Measurements from ENCODE around the gene RNF215.

The RNF215 gene

GRCh38 chr22:30386960-30387827, at the start of gene RNF215:
Gene RNF215, minus strand, starts transcription at chr22:30387411. Its CDS starts 98 bp downstream, at chr22:30387313.
- DNase-seq (ENCODE audit: low read depth) = peak; percentile 73

- DNase-seq (ENCODE audit: low read depth) = no peak
Measured at GRCh38 chr22:30436196-30436595, 49.0 kb upstream of the RNF215 start.

- peak; percentile 58 for DNase-seq (ENCODE audit: low read depth)
Measured at GRCh38 chr22:30435674-30436126, 48.5 kb upstream of the RNF215 start.

GRCh38 chr22:30434843-30435242, 47.6 kb upstream of the RNF215 start:
- DNase-seq (ENCODE audit: low read depth) = no peak

- DNase-seq (ENCODE audit: low read depth) = no peak
Measured at GRCh38 chr22:30433773-30434172, 46.6 kb upstream of the RNF215 start.

- no peak for DNase-seq (ENCODE audit: low read depth)
Measured at GRCh38 chr22:30433227-30433626, 46.0 kb upstream of the RNF215 start.

GRCh38 chr22:30432520-30432919, 45.3 kb upstream of the RNF215 start:
- no peak for DNase-seq (ENCODE audit: low read depth)

GRCh38 chr22:30432096-30432495, 44.9 kb upstream of the RNF215 start:
- no peak for DNase-seq (ENCODE audit: low read depth)

- DNase-seq (ENCODE audit: low read depth) = no peak
Measured at GRCh38 chr22:30430933-30431332, 43.7 kb upstream of the RNF215 start.

- no peak for DNase-seq (ENCODE audit: low read depth)
Measured at GRCh38 chr22:30429887-30430286, 42.7 kb upstream of the RNF215 start.

GRCh38 chr22:30427871-30428270, 40.7 kb upstream of the RNF215 start:
- no peak for DNase-seq (ENCODE audit: low read depth)

GRCh38 chr22:30426388-30427353, 39.5 kb upstream of the RNF215 start:
- peak; percentile 72 for DNase-seq (ENCODE audit: low read depth)

- peak; percentile 43 for DNase-seq (ENCODE audit: low read depth)
Measured at GRCh38 chr22:30425616-30426387, 38.6 kb upstream of the RNF215 start, which contains the start of gene MTFP1. Gene MTFP1, plus strand, starts transcription at chr22:30425768. Its CDS starts 112 bp downstream, at chr22:30425880.

GRCh38 chr22:30425327-30425615, 38.1 kb upstream of the RNF215 start:
- DNase-seq (ENCODE audit: low read depth) = no peak

- DNase-seq (ENCODE audit: low read depth) = no peak
Measured at GRCh38 chr22:30424534-30425326, 37.5 kb upstream of the RNF215 start.

- peak; percentile 94 for DNase-seq (ENCODE audit: low read depth)
Measured at GRCh38 chr22:30423959-30424533, 36.8 kb upstream of the RNF215 start.

- no peak for DNase-seq (ENCODE audit: low read depth)
Measured at GRCh38 chr22:30423301-30423958, 36.2 kb upstream of the RNF215 start.

- no peak for DNase-seq (ENCODE audit: low read depth)
Measured at GRCh38 chr22:30422481-30423300, 35.5 kb upstream of the RNF215 start.

All from stimulated activated CD8-positive, alpha-beta memory T cell treated with anti-CD3 and anti-CD28 coated beads, Interleukin-12 subunit alpha, Interleukin-12 subunit beta, amount 100 ng/mL, for 4 hours (primary cell).